WTC11 (cell line): ENCODE results near the gene U2SURP. TPM values are rescaled to one million over a fixed set of nuclear protein-coding genes. Genes with fewer than 3 reads are reported as not detected.

ENCODE experiments used
- ATAC-seq: fragments of 200-7000 bp; cut with Tn5 transposase; 2 replicates; pipeline ENCODE4 v1.10.0; 2021; ENCODE audit warnings: mild to moderate bottlenecking, moderate library complexity
- CTCF ChIA-PET: fragments of 300-600 bp; sonication (Branson Sonifier 250); formaldehyde crosslinking; loops from one replicate; lab custom pipeline; 2021; ENCODE audit warnings: antibody characterized with exemption; lab: Charles Lee
- POLR2A ChIA-PET: fragments of 350-600 bp; sonication (Branson Sonifier 250); formaldehyde crosslinking; loops from one replicate; lab custom pipeline; 2021; ENCODE audit warnings: antibody characterized with exemption; lab: Charles Lee
- DNase-seq: peaks from one replicate; pipeline ENCODE4 v3.0.0; 2021; ENCODE audit warnings: low spot score
- H3K27ac Mint-ChIP-seq: 2 replicates; pipeline ENCODE4 v1.8.0; 2021; ENCODE audit warnings: mixed read lengths
- H3K27me3 Mint-ChIP-seq: 2 replicates; pipeline ENCODE4 v1.8.0; 2021; ENCODE audit warnings: low read depth, mild to moderate bottlenecking, moderate library complexity, mixed read lengths
- H3K36me3 Mint-ChIP-seq: 2 replicates; pipeline ENCODE4 v1.8.0; 2021; ENCODE audit warnings: mixed read lengths
- H3K4me1 Mint-ChIP-seq: 2 replicates; pipeline ENCODE4 v1.8.0; 2022; ENCODE audit warnings: mixed read lengths
- H3K4me3 Mint-ChIP-seq: 2 replicates; pipeline ENCODE4 v1.8.0; 2021; ENCODE audit warnings: mild to moderate bottlenecking, moderate library complexity, mixed read lengths
- H3K9me3 Mint-ChIP-seq: 2 replicates; pipeline ENCODE4 v1.8.0; 2021; ENCODE audit warnings: mixed read lengths
- ETV6 ChIP-seq: sonication (generic); formaldehyde crosslinking; IDR thresholded peaks from 2 replicates; pipeline ENCODE4 v1.8.1; 2022; ENCODE audit warnings: mild to moderate bottlenecking, missing genetic modification reagents
- GTF2I ChIP-seq: fragments of 250-450 bp; sonication (Bioruptor Pico); conservative IDR thresholded peaks from 2 replicates; pipeline ENCODE4 v1.4.0; 2021; ENCODE audit warnings: mild to moderate bottlenecking
- JUN ChIP-seq: sonication (generic); formaldehyde crosslinking; IDR thresholded peaks from 2 replicates; pipeline ENCODE4 v1.8.0; 2023; ENCODE audit warnings: mild to moderate bottlenecking, missing genetic modification reagents
- MXD4 ChIP-seq: fragments of 250-450 bp; sonication (Bioruptor Pico); IDR thresholded peaks from 2 replicates; pipeline ENCODE4 v1.8.0; 2021; ENCODE audit warnings: mild to moderate bottlenecking, moderate library complexity, borderline replicate concordance
- NR3C1 ChIP-seq: sonication (generic); formaldehyde crosslinking; conservative IDR thresholded peaks from 2 replicates; pipeline ENCODE4 v1.8.1; 2023; ENCODE audit warnings: low read depth, mild to moderate bottlenecking, missing genetic modification reagents
- PRRX2 ChIP-seq: fragments of 250-450 bp; sonication (Bioruptor Pico); IDR thresholded peaks from 2 replicates; pipeline ENCODE4 v1.8.0; 2021; ENCODE audit warnings: mild to moderate bottlenecking
- ZBTB21 ChIP-seq: sonication (generic); formaldehyde crosslinking; IDR thresholded peaks from 2 replicates; pipeline ENCODE4 v1.8.1; 2023; ENCODE audit warnings: mild to moderate bottlenecking, missing genetic modification reagents, borderline replicate concordance
- ZNF317 ChIP-seq: sonication (generic); formaldehyde crosslinking; IDR thresholded peaks from 2 replicates; pipeline ENCODE4 v1.8.1; 2023; ENCODE audit warnings: low read depth, mild to moderate bottlenecking, moderate library complexity, missing genetic modification reagents, borderline replicate concordance
- ZNF416 ChIP-seq: fragments of 250-450 bp; sonication (Bioruptor Pico); IDR thresholded peaks from 2 replicates; pipeline ENCODE4 v1.9.0; 2021; ENCODE audit warnings: mild to moderate bottlenecking, inconsistent platforms
- ZNF423 ChIP-seq: fragments of 250-450 bp; sonication (Bioruptor Pico); IDR thresholded peaks from 2 replicates; pipeline ENCODE4 v2.1.2; 2022; ENCODE audit warnings: mild to moderate bottlenecking, moderate library complexity
- total RNA-seq: library from RNA; stranded (reverse); gene quantifications from 3 replicates; pipeline ENCODE4 v1.2.3, GENCODE V29; 2021
- TF ChIP-seq, protein P1 (sequence below): sonication (generic); formaldehyde crosslinking; conservative IDR thresholded peaks from 2 replicates; pipeline ENCODE4 v1.8.1; 2023; ENCODE audit warnings: mild to moderate bottlenecking, low read depth, missing genetic modification reagents, moderate library complexity
- TF ChIP-seq, protein P2 (sequence below): sonication (generic); formaldehyde crosslinking; conservative IDR thresholded peaks from 2 replicates; pipeline ENCODE4 v1.8.1; 2022; ENCODE audit warnings: mild to moderate bottlenecking, missing genetic modification reagents
- TF ChIP-seq, protein P3 (sequence below): fragments of 250-450 bp; sonication (Bioruptor Pico); IDR thresholded peaks from 2 replicates; pipeline ENCODE4 v1.9.0; 2021; ENCODE audit warnings: mild to moderate bottlenecking, borderline replicate concordance
- TF ChIP-seq, protein P4 (sequence below): sonication (generic); formaldehyde crosslinking; IDR thresholded peaks from 2 replicates; pipeline ENCODE4 v1.8.1; 2022; ENCODE audit warnings: mild to moderate bottlenecking, missing genetic modification reagents, moderate library complexity, borderline replicate concordance
- TF ChIP-seq, protein P5 (sequence below): fragments of 250-450 bp; sonication (Bioruptor Pico); IDR thresholded peaks from 2 replicates; pipeline ENCODE4 v1.9.0; 2021; ENCODE audit warnings: mild to moderate bottlenecking

The U2SURP gene
- total RNA-seq, 1 experiment from 2014 or later: 133 TPM

DNA sequence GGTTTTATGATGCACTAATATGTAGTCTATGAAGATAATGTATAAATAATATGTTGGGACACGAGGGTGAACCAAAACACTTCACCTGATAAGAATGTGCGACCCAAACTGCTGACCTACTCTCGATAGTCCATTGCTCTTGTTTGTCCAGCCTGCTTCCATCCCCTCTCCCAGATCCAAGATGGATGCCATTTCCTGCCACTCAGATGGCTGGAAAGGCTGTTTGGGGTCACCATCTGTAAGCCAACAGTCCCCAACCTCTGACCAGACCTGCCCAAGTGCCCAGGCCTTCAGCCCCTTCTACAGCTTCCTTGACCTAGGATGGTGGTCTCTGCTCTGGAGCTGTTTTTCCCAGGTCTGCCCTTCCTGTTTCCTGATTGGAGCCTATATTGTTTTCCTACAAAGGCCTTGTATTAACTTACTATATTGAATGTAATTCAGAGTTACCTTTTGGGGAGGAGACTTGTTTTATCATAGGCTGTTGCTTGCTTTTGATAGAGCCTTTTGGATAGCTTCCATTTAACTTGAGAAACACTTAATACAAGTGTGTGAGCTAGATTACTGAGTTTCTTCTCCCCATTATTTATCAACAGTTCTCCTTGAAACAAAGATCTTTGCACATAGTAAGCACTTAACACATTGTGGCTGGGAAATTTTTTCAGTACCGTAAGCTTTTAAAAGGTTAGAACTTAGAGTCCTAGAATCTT is 32.9 kb upstream of the U2SURP start:
- ChIA-PET CTCF (interaction anchor here (1.3 to 1.7 kb wide), 2 partner anchors 13 to 38 kb away, joined by 4 read pairs; no protein-coding TSS in a partner anchor), POLR2A (interaction anchor here (1.0 kb wide), 2 partner anchors 13 to 37 kb away, joined by 3 to 8 read pairs; no protein-coding TSS in a partner anchor)

More for the DNA sequence above, 32.9 kb upstream of the U2SURP start:
- TF ChIP-seq GTF2I (CRISPR knock-in tag) (no peak), ETV6 (CRISPR knock-in tag) (no peak), MXD4 (no peak), PRRX2 (CRISPR knock-in tag) (no peak), ZNF423 (no peak), ZNF317 (no peak), ZBTB21 (CRISPR knock-in tag) (no peak), NR3C1 (CRISPR knock-in tag) (no peak), ZNF416 (CRISPR knock-in tag) (no peak), JUN (no peak)
- TF ChIP-seq, protein P1, sequence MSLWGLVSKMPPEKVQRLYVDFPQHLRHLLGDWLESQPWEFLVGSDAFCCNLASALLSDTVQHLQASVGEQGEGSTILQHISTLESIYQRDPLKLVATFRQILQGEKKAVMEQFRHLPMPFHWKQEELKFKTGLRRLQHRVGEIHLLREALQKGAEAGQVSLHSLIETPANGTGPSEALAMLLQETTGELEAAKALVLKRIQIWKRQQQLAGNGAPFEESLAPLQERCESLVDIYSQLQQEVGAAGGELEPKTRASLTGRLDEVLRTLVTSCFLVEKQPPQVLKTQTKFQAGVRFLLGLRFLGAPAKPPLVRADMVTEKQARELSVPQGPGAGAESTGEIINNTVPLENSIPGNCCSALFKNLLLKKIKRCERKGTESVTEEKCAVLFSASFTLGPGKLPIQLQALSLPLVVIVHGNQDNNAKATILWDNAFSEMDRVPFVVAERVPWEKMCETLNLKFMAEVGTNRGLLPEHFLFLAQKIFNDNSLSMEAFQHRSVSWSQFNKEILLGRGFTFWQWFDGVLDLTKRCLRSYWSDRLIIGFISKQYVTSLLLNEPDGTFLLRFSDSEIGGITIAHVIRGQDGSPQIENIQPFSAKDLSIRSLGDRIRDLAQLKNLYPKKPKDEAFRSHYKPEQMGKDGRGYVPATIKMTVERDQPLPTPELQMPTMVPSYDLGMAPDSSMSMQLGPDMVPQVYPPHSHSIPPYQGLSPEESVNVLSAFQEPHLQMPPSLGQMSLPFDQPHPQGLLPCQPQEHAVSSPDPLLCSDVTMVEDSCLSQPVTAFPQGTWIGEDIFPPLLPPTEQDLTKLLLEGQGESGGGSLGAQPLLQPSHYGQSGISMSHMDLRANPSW: no peak
- TF ChIP-seq, protein P2, sequence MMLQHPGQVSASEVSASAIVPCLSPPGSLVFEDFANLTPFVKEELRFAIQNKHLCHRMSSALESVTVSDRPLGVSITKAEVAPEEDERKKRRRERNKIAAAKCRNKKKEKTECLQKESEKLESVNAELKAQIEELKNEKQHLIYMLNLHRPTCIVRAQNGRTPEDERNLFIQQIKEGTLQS: no peak
- TF ChIP-seq, protein P3, sequence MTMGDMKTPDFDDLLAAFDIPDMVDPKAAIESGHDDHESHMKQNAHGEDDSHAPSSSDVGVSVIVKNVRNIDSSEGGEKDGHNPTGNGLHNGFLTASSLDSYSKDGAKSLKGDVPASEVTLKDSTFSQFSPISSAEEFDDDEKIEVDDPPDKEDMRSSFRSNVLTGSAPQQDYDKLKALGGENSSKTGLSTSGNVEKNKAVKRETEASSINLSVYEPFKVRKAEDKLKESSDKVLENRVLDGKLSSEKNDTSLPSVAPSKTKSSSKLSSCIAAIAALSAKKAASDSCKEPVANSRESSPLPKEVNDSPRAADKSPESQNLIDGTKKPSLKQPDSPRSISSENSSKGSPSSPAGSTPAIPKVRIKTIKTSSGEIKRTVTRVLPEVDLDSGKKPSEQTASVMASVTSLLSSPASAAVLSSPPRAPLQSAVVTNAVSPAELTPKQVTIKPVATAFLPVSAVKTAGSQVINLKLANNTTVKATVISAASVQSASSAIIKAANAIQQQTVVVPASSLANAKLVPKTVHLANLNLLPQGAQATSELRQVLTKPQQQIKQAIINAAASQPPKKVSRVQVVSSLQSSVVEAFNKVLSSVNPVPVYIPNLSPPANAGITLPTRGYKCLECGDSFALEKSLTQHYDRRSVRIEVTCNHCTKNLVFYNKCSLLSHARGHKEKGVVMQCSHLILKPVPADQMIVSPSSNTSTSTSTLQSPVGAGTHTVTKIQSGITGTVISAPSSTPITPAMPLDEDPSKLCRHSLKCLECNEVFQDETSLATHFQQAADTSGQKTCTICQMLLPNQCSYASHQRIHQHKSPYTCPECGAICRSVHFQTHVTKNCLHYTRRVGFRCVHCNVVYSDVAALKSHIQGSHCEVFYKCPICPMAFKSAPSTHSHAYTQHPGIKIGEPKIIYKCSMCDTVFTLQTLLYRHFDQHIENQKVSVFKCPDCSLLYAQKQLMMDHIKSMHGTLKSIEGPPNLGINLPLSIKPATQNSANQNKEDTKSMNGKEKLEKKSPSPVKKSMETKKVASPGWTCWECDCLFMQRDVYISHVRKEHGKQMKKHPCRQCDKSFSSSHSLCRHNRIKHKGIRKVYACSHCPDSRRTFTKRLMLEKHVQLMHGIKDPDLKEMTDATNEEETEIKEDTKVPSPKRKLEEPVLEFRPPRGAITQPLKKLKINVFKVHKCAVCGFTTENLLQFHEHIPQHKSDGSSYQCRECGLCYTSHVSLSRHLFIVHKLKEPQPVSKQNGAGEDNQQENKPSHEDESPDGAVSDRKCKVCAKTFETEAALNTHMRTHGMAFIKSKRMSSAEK (CRISPR knock-in tag): no peak
- TF ChIP-seq, protein P4, sequence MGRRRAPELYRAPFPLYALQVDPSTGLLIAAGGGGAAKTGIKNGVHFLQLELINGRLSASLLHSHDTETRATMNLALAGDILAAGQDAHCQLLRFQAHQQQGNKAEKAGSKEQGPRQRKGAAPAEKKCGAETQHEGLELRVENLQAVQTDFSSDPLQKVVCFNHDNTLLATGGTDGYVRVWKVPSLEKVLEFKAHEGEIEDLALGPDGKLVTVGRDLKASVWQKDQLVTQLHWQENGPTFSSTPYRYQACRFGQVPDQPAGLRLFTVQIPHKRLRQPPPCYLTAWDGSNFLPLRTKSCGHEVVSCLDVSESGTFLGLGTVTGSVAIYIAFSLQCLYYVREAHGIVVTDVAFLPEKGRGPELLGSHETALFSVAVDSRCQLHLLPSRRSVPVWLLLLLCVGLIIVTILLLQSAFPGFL (CRISPR knock-in tag): no peak
- TF ChIP-seq, protein P5, sequence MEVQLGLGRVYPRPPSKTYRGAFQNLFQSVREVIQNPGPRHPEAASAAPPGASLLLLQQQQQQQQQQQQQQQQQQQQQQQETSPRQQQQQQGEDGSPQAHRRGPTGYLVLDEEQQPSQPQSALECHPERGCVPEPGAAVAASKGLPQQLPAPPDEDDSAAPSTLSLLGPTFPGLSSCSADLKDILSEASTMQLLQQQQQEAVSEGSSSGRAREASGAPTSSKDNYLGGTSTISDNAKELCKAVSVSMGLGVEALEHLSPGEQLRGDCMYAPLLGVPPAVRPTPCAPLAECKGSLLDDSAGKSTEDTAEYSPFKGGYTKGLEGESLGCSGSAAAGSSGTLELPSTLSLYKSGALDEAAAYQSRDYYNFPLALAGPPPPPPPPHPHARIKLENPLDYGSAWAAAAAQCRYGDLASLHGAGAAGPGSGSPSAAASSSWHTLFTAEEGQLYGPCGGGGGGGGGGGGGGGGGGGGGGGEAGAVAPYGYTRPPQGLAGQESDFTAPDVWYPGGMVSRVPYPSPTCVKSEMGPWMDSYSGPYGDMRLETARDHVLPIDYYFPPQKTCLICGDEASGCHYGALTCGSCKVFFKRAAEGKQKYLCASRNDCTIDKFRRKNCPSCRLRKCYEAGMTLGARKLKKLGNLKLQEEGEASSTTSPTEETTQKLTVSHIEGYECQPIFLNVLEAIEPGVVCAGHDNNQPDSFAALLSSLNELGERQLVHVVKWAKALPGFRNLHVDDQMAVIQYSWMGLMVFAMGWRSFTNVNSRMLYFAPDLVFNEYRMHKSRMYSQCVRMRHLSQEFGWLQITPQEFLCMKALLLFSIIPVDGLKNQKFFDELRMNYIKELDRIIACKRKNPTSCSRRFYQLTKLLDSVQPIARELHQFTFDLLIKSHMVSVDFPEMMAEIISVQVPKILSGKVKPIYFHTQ: no peak
- TF ChIP-seq, all 79 proteins: peak for 0
- DNase-seq: no peak
- Mint-ChIP-seq H3K4me3 (no peak overlapping the region), H3K27ac (no peak overlapping the region), H3K36me3 (no peaks in the 10 kb centered on the region), H3K9me3 (no peaks in the 10 kb centered on the region), H3K27me3 (peaks cover 26% of the 10 kb centered on the region), H3K4me1 (peaks cover 4% of the 10 kb centered on the region)
- ATAC-seq: no peak
